NT2/D1 (cell line): ENCODE measurements around the gene PTX4.

Source experiments
- DNase-seq: peaks from one replicate; pipeline ENCODE4 v3.0.0-alpha.2; 2011; ENCODE audit warnings: low read depth, low spot score
- H3K27me3 ChIP-seq: 2 replicates; pipeline ENCODE4 v1.6.0; 2011; ENCODE audit warnings: mild to moderate bottlenecking; ENCODE audit not compliant: insufficient read length, insufficient read depth
- H3K36me3 ChIP-seq: 2 replicates; pipeline ENCODE4 v1.6.1; 2011; ENCODE audit warnings: mild to moderate bottlenecking, low read length, mixed read lengths; ENCODE audit not compliant: insufficient read depth, insufficient read length
- H3K4me1 ChIP-seq: 2 replicates; pipeline ENCODE4 v1.5.1; 2011; ENCODE audit not compliant: insufficient read depth, insufficient read length
- H3K4me3 ChIP-seq: 2 replicates; pipeline ENCODE4 v1.5.1; 2011; ENCODE audit warnings: low read depth; ENCODE audit not compliant: insufficient read length
- H3K9ac ChIP-seq: 2 replicates; pipeline ENCODE4 v1.6.0; 2011; ENCODE audit warnings: low read depth; ENCODE audit not compliant: insufficient read length
- H3K9me3 ChIP-seq: 2 replicates; pipeline ENCODE4 v1.5.1; 2011; ENCODE audit warnings: mild to moderate bottlenecking, low read length; ENCODE audit not compliant: insufficient read depth
- SUZ12 ChIP-seq: IDR thresholded peaks from 2 replicates; pipeline ENCODE4 v1.6.1; 2011; ENCODE audit not compliant: insufficient read length, insufficient read depth; ENCODE audit errors: extremely low read depth
- YY1 ChIP-seq: IDR thresholded peaks from 2 replicates; pipeline ENCODE4 v1.6.1; 2011; ENCODE audit not compliant: insufficient read length, insufficient read depth
- ZNF274 ChIP-seq: IDR thresholded peaks from 2 replicates; pipeline ENCODE4 v1.6.1; 2011; ENCODE audit warnings: mild to moderate bottlenecking, low read depth, low read length

The PTX4 gene

GRCh38 chr16:1488619-1489018, at the start of gene PTX4:
Gene PTX4, minus strand, starts transcription at chr16:1488944. Its CDS starts 35 bp downstream, at chr16:1488909.
- Histone ChIP-seq H3K9ac (peak within 1 kb of the TSS; percentile 64), H3K36me3 (no peaks in the 10 kb centered on the region), H3K4me3 (no peak within 1 kb of the TSS), H3K4me1 (peaks cover 3% of the 10 kb centered on the region), H3K9me3 (no peaks in the 10 kb centered on the region), H3K27me3 (no peaks in the 10 kb centered on the region)
- TF ChIP-seq SUZ12 (no peak), YY1 (no peak), ZNF274 (no peak)
- DNase-seq = no peak

GRCh38 chr16:1537763-1538289, 49.1 kb upstream of the PTX4 start:
- H3K9ac ChIP-seq = no peak overlapping the region
- H3K27me3 ChIP-seq = no peaks in the 10 kb centered on the region
- H3K4me1 ChIP-seq = peaks cover 24% of the 10 kb centered on the region
- TF ChIP-seq ZNF274 (no peak), YY1 (no peak), SUZ12 (no peak)
- H3K9me3 ChIP-seq = no peaks in the 10 kb centered on the region
- DNase-seq = no peak
- H3K4me3 ChIP-seq = no peak overlapping the region
- H3K36me3 ChIP-seq = no peaks in the 10 kb centered on the region

- H3K4me1 ChIP-seq = peaks cover 18% of the 10 kb centered on the region
- H3K27me3 ChIP-seq = no peaks in the 10 kb centered on the region
- no peak for TF ChIP-seq ZNF274
- no peak for TF ChIP-seq SUZ12
- no peak for TF ChIP-seq YY1
- no peak overlapping the region for H3K4me3 ChIP-seq
- no peaks in the 10 kb centered on the region for H3K36me3 ChIP-seq
- H3K9ac ChIP-seq = no peak overlapping the region
- H3K9me3 ChIP-seq = no peaks in the 10 kb centered on the region
- no peak for DNase-seq
These were observed 48.4 kb upstream of the PTX4 start for GRCh38 chr16:1537138-1537577.

GRCh38 chr16:1536601-1537000, 47.9 kb upstream of the PTX4 start:
- no peaks in the 10 kb centered on the region for H3K9me3 ChIP-seq
- no peaks in the 10 kb centered on the region for H3K27me3 ChIP-seq
- H3K4me3 ChIP-seq = no peak overlapping the region
- no peak overlapping the region for H3K9ac ChIP-seq
- H3K36me3 ChIP-seq = no peaks in the 10 kb centered on the region
- TF ChIP-seq YY1 = no peak
- TF ChIP-seq ZNF274 = no peak
- TF ChIP-seq SUZ12 = no peak
- peaks cover 13% of the 10 kb centered on the region for H3K4me1 ChIP-seq
- DNase-seq = no peak

- Histone ChIP-seq H3K4me1 (peaks cover 12% of the 10 kb centered on the region), H3K27me3 (no peaks in the 10 kb centered on the region), H3K4me3 (no peak overlapping the region), H3K9me3 (no peaks in the 10 kb centered on the region), H3K9ac (peak overlapping the region; percentile 34), H3K36me3 (no peaks in the 10 kb centered on the region)
- TF ChIP-seq SUZ12 (no peak), ZNF274 (no peak), YY1 (no peak)
- DNase-seq = no peak
These were observed 46.9 kb upstream of the PTX4 start for GRCh38 chr16:1535391-1536291.

- TF ChIP-seq SUZ12 (no peak), YY1 (no peak), ZNF274 (no peak)
- H3K4me1 ChIP-seq = peaks cover 14% of the 10 kb centered on the region
These were observed 45.6 kb upstream of the PTX4 start for GRCh38 chr16:1534021-1535020.

More at GRCh38 chr16:1534021-1535020, 45.6 kb upstream of the PTX4 start:
- Histone ChIP-seq H3K4me3 (no peak overlapping the region), H3K36me3 (no peaks in the 10 kb centered on the region), H3K9ac (peak overlapping the region; percentile 36), H3K27me3 (no peaks in the 10 kb centered on the region), H3K9me3 (no peaks in the 10 kb centered on the region)
- no peak for DNase-seq
